ENCODE results near the gene GLOD4.
"Not testable (repeated sequence)": the region's sequence is repeated elsewhere in the genome, so short reads cannot be mapped to it uniquely, and the experiment has no call there.

The GLOD4 gene

DNA sequence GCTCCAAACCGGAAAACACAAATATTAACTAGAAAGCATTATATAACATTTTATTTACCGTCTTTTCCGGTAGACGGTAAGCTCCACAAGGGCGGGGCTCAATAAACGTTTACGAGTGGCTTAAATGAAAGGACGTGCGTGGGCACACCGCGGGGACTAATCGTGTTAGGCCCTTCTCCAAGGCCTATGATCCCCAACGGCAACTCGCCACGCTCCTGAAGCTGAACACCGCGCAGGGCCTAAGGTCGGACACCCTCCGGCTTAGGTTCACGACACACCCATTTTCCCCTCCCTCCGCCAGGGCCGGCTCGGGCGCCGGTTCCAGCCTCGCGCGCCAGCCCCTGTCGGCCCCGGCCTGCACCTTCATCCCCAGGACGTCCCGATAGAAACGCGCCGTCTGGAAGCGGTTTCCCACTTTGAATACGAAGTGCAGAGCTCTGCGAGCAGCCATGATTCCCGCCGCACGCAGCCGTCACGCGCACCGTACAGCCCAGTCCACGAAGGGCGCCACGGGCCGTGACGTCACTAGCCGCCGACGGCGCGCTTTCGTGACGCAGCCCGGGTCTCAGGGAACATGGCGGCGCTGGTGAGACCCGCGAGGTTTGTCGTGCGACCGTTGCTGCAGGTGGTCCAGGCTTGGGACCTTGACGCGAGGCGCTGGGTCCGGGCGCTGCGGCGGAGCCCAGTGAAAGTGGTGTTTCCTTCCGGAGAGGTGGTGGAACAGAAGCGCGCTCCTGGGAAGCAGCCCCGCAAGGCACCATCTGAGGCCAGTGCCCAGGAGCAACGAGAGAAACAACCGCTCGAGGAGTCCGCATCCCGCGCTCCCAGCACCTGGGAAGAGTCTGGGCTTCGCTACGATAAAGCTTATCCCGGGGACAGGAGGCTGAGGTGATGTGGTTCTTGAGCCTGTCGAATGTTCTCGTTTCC is at the start of gene GLOD4, which contains the start of gene MRM3:
GLOD4 (minus strand) TSS at position 476 of the 927 bp plus-strand sequence; CDS start at position 451, 25 bp downstream.
MRM3 (plus strand) TSS at position 549 of the 927 bp plus-strand sequence; CDS start at position 575, 26 bp downstream.
- DNase-seq: peak; percentile 41 to 96 (median 84)

DNA sequence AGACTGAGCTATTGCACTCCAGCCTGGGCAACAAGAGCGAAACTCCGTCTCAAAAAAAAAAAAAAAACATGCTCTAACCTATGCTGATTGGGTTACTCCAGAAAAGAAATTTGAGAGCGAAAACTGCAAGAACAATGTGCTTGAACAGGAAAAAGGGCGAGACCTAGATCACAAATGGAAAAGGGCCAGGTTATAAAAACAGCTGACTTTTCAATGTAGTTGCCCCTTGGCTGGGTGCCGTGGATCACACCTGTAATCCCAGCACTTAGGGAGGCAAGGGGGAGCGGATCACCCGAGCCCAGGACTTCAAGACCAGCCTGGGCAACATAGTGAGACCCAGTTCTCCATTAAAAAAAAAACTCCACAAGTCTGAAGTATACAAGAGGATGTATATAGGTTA is 48.9 kb upstream of the GLOD4 start:
- no peak for DNase-seq

- no peak for DNase-seq
Measured at GRCh38 chr17:830381-830780, 48.3 kb upstream of the GLOD4 start.

GRCh38 chr17:829614-830013 is 47.5 kb upstream of the GLOD4 start:
- DNase-seq: not testable (repeated sequence)

DNA sequence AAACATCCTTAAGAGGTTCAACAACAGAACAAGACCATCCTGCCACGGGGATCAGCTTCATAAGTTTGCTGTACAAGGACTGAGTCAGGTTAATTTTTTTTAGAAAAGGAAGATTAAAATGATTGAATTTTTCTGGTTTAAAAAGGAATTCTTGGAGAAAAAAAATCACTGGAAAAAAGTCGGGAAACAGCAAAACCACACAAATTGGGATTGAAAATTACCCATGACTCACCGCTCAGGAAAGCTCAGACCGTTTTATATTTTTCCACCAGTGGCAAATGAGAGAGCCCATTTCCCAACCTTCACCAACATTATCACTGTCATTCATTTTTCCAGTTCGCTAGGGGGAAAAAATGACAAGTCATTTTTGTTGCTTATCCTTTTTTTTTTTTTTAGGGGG is 46.7 kb upstream of the GLOD4 start:
- DNase-seq: no peak

DNA sequence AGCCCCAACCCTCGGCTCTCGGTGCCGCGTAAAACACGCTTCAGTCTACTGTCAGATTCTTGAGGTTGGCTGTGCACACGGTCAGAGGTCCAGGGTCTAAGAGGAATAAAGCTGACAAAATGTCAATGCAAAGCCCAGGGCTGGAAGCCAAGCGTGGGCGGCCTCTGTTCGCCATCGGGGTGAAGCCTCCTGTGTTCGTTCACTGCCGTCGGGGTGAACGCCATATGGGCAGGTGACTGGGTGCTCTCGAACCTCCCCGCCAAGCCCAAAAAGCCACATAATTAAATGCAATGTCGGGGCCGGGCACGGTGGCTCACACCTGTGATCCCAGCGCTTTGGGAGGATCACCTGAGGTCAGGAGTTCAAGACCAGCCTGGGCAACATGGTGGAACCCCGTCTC is 44.7 kb upstream of the GLOD4 start:
- no peak for DNase-seq

DNA sequence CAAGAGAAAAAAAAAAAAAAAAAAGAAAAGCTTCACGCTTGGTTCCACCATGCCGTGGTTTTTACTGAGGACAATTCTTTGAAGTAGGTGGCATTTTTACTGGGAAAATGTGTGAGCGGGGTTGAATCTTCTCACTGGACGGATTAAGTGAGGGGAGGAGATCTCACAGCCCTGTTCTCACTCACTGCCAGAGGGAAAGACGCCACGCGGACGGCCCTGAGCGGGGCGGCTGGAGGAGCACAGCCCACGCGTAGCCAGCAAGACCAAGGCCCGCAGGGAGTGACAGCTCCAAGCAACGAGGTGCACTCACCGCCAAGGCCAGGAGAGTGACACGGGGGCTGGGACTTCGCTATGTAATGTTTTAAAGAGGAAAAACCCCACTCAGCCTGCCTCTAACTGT is 43.1 kb upstream of the GLOD4 start:
- no peak for DNase-seq

- DNase-seq: no peak
Measured at GRCh38 chr17:824378-824777, 42.3 kb upstream of the GLOD4 start.

- DNase-seq: no peak
Measured at GRCh38 chr17:823501-823902, 41.4 kb upstream of the GLOD4 start.

GRCh38 chr17:819251-819650 is 37.2 kb upstream of the GLOD4 start:
- DNase-seq: no peak

GRCh38 chr17:814371-814770 is 32.3 kb upstream of the GLOD4 start:
- DNase-seq: no peak

- no peak for DNase-seq
Measured at GRCh38 chr17:812638-813204, 30.6 kb upstream of the GLOD4 start.

- no peak for DNase-seq
Measured at GRCh38 chr17:811051-811784, 29.1 kb upstream of the GLOD4 start.

GRCh38 chr17:807523-808294 is 25.6 kb upstream of the GLOD4 start:
- no peak for DNase-seq

- DNase-seq: no peak
Measured at GRCh38 chr17:806781-807522, 24.9 kb upstream of the GLOD4 start.

DNA sequence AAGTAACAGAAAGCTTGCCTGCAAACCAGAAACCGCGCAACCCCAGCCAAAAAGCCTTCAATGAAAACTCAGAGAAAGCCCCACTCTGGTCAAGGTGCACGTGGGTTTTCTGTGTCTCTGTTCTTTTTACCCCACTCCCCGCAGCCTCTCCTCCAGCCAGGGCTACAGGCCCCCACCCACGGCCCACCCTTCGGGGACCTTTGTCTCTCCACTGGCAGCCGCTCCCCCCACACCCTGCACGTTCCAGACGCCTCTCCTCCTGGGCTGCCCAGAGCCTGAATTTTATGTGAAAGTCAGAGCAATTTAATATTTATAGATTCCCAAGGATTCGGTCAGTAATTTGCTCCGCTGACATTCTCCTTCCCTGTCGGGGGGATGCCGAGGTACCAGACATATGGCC is 24.3 kb upstream of the GLOD4 start:
- no peak for DNase-seq

DNA sequence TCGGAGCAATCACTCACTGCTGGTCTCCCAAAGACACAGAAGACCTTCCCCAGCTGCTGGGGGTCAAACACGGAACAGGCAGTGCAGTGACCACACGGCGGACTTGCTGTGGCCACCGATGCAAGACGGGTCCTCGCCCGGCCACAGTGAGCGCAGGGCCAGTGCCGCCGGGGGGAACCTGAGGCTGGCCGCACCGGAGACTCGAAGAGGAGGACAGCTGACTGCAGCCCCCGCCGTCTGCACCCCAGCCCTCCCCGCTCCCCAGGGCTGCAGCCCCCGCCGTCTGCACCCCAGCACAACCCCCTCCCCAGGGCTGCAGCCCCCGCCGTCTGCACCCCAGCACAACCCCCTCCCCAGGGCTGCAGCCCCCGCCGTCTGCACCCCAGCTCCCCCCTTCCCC is 23.8 kb upstream of the GLOD4 start:
- DNase-seq: not testable (repeated sequence)

DNA sequence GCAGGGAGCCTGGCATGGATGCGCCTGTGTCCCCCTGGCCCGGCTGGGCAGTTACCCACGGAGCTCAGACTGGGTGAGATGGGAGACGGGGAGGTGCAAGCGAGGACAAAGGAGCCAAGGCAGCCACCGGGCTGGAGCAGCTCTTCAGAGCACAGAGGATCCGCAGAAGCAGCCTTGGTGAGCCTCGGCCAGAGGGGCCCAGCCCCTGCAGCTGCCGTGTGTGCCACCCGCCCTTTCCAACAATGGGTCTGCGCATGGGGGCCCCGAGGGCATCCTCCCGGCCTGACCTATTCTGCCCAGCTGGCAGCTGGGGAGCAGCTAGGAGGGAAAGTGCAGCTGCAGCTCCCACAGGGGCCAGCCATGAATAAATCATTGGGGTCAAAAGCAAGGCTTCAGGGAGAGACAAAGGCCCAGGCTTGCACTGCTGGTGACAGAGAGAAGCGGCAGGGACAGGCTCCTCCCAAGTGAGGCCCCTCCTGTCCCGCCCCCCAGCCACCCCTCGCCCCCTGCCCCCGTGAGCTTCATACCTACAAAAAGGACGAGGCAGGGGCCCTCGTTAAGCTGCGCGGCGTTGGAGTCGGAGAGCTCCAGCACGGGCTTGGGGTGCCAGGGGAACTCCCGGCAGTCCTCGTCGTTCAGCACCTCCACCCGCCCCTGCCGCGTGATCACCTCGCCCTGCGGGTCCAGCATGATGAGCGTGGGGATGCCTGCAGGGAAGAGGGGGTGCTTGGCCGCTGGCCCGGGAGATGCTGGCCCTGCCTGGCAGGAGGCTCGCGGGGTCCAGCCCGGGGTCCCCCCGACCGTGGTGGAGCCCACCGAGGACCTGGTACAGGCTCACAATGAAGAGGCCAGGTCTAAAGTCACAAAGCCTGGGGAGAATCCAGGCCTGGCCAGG is 22.7 kb upstream of the GLOD4 start:
- peak in 15 of 56 donors; percentile 7 to 47 (median 25) for DNase-seq

Measured in amygdala (tissue), 56 donors.